OCI-LY3 (cell line): Measurements from ENCODE around the gene PHPT1.

Experiments
- CTCF ChIP-seq: fragments of 200-600, 300-600 bp; sonication (generic); IDR thresholded peaks from 2 replicates; pipeline ENCODE4 v1.5.1; 2014; ENCODE audit warnings: antibody characterized with exemption, low read length, low read depth
- EZH2phosphoT487 ChIP-seq: fragments of 200-600 bp; shearing (Covaris generic); IDR thresholded peaks from 2 replicates; pipeline ENCODE4 v1.6.1; 2018; ENCODE audit warnings: antibody characterized with exemption, mixed run types, low read depth

GRCh38 chr9:136802321-136802720 is 46.9 kb upstream of the PHPT1 start:
- TF ChIP-seq CTCF (no peak), EZH2phosphoT487 (no peak)
